Fibroblast of lung (primary cell): ENCODE data around the gene FIS1. TPM values are rescaled to one million over a fixed set of nuclear protein-coding genes. Genes with fewer than 3 reads are reported as not detected.
"Not testable (repeated sequence)": the region's sequence is repeated elsewhere in the genome, so short reads cannot be mapped to it uniquely, and the experiment has no call there.

Source experiments
- DNase-seq, 2 donors: peaks; one replicate each; pipeline versions ENCODE4 v3.0.0 to v3.0.0-alpha.2; 2010; ENCODE audit warnings: low read depth in 2 of 2
- H2AFZ ChIP-seq: 2 replicates; pipeline ENCODE4 v1.5.1; 2012; ENCODE audit warnings: low read length, control low read depth, inconsistent platforms
- H3K27ac ChIP-seq: 2 replicates; pipeline ENCODE4 v1.5.1; 2011; ENCODE audit warnings: low read length, control low read depth; ENCODE audit not compliant: insufficient read depth
- H3K27me3 ChIP-seq: 2 replicates; pipeline ENCODE4 v1.5.1; 2011; ENCODE audit warnings: mild to moderate bottlenecking, low read length; ENCODE audit not compliant: control insufficient read depth, insufficient read depth
- H3K36me3 ChIP-seq: 2 replicates; pipeline ENCODE4 v1.5.1; 2011; ENCODE audit warnings: low read length; ENCODE audit not compliant: control insufficient read depth, insufficient read depth
- H3K4me1 ChIP-seq: 2 replicates; pipeline ENCODE4 v1.5.1; 2011; ENCODE audit warnings: low read length; ENCODE audit not compliant: control insufficient read depth, insufficient read depth; ENCODE audit errors: extremely low read depth
- H3K4me2 ChIP-seq: 2 replicates; pipeline ENCODE4 v1.5.1; 2011; ENCODE audit warnings: low read length, control low read depth; ENCODE audit not compliant: insufficient read depth; ENCODE audit errors: extremely low read depth
- H3K4me3 ChIP-seq, 4 experiments: fragments of 200-600 bp in 1 of 4; sonication (generic) in 1 of 4; replicated peaks in 1 of 4; 2 replicates each; pipeline ENCODE4 v1.5.1; 2011 to 2016; ENCODE audit warnings: low read length in 4 of 4, low read depth in 3 of 4, mild to moderate bottlenecking in 3 of 4, control low read depth in 2 of 4, inconsistent platforms in 1 of 4, mixed read lengths in 1 of 4; ENCODE audit not compliant: insufficient read depth in 1 of 4; ENCODE audit errors: control extremely low read depth in 1 of 4
- H3K79me2 ChIP-seq: 2 replicates; pipeline ENCODE4 v1.5.1; 2012; ENCODE audit warnings: mild to moderate bottlenecking, low read length, inconsistent platforms; ENCODE audit not compliant: control insufficient read depth, insufficient read depth
- H3K9ac ChIP-seq: 2 replicates; pipeline ENCODE4 v1.5.1; 2011; ENCODE audit warnings: mild to moderate bottlenecking, low read length, control low read depth; ENCODE audit not compliant: insufficient read depth
- H3K9me3 ChIP-seq: 2 replicates; pipeline ENCODE4 v1.5.1; 2012; ENCODE audit warnings: low read depth, low read length; ENCODE audit not compliant: control insufficient read depth, insufficient read depth
- H4K20me1 ChIP-seq: 2 replicates; pipeline ENCODE4 v1.5.1; 2011; ENCODE audit warnings: low read length; ENCODE audit not compliant: control insufficient read depth, insufficient read depth; ENCODE audit errors: extremely low read depth
- EZH2 ChIP-seq: IDR thresholded peaks from 2 replicates; pipeline ENCODE4 v1.5.1; 2012; ENCODE audit warnings: low read length, control low read depth, mild to moderate bottlenecking; ENCODE audit errors: missing control alignments
- polyA plus RNA-seq, 2 donors: library from polyadenylated mRNA; depleted of rRNA in 1 of 2; stranded (reverse) in 1 of 2; unstranded in 1 of 2; fragments of >200 nt; gene quantifications; 2 replicates each; pipeline ENCODE4 v1.2.1, GENCODE V29; 2011 to 2012; ENCODE audit warnings: missing spikeins in 1 of 2
- total RNA-seq: library from RNA; depleted of rRNA; stranded (reverse); fragments of >200 nt; gene quantifications from 2 replicates; pipeline ENCODE4 v1.2.1, GENCODE V29; 2014
- TF ChIP-seq, protein P1 (sequence below), 2 donors: IDR thresholded peaks in 1 of 2; conservative IDR thresholded peaks in 1 of 2; 1 replicate in 1 of 2; 2 replicates in 1 of 2; pipeline ENCODE4 v1.5.1; 2011 to 2012; ENCODE audit warnings: low read length in 2 of 2, control low read depth in 1 of 2, inconsistent platforms in 1 of 2, low read depth in 1 of 2, mild to moderate bottlenecking in 1 of 2

The FIS1 gene
- total and polyA plus RNA-seq, 2 donors (not counting 1 experiment from before 2014, with no cell fraction given): 169 to 297 TPM

DNA sequence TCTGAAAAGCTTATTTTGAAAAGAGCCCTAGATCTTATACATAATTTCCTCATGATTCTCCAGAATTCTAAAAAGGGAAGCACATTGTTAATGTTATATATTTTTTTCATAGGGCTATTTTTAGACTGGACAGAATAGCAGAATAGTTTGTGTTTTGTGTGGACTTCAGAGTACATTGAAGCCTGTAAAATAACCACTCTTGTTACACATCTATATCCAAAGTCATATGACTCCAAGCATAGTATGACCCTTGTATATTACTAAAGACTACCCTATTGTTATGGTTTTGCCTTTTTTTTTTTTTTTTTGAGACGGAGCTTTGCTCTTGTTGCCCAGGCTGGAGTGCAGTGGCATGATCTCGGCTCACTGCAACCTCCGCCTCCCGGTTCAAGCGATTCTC is 26.1 kb upstream of the FIS1 start:
- no peak for DNase-seq
- Histone ChIP-seq H3K9me3 (no peaks in the 10 kb centered on the region), H3K9ac (no peak overlapping the region), H3K36me3 (no peaks in the 10 kb centered on the region), H3K27ac (no peak overlapping the region), H3K27me3 (no peaks in the 10 kb centered on the region), H2AFZ (no peak overlapping the region), H4K20me1 (no peaks in the 10 kb centered on the region), H3K4me1 (no peaks in the 10 kb centered on the region), H3K79me2 (no peaks in the 10 kb centered on the region), H3K4me2 (no peak overlapping the region), H3K4me3 (no peak overlapping the region)
- TF ChIP-seq, protein P1, sequence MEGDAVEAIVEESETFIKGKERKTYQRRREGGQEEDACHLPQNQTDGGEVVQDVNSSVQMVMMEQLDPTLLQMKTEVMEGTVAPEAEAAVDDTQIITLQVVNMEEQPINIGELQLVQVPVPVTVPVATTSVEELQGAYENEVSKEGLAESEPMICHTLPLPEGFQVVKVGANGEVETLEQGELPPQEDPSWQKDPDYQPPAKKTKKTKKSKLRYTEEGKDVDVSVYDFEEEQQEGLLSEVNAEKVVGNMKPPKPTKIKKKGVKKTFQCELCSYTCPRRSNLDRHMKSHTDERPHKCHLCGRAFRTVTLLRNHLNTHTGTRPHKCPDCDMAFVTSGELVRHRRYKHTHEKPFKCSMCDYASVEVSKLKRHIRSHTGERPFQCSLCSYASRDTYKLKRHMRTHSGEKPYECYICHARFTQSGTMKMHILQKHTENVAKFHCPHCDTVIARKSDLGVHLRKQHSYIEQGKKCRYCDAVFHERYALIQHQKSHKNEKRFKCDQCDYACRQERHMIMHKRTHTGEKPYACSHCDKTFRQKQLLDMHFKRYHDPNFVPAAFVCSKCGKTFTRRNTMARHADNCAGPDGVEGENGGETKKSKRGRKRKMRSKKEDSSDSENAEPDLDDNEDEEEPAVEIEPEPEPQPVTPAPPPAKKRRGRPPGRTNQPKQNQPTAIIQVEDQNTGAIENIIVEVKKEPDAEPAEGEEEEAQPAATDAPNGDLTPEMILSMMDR (conservative IDR thresholded peaks at IDR 0.05 in 1 of 2, IDR thresholded peaks at IDR 0.05 in 1 of 2; ENCODE audit: low read depth in 1 of 2, low read length in 2 of 2): no peak
- TF ChIP-seq EZH2: no peak

DNA sequence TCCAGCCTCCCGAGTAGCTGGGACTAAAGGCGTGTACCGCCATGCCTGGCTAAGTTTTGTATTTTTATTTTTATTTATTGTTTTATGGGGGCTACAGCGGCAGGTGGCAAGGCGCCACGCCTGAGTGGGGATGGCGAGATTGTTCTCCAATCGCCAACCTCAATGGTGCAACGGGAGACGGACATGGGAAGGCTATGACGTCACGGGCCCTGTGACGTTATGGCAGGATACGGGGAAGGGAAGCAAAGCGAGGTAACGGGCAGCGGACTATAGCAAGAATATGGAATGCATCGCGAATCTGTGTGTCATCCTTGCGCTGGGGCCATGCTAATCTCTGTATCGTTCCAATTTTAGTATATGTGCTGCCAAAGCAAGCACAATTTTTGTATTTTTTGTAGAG is 24.8 kb upstream of the FIS1 start:
- no peak overlapping the region for H3K27ac ChIP-seq
- H3K9ac ChIP-seq: no peak overlapping the region
- no peak overlapping the region for H3K4me3 ChIP-seq
- H3K79me2 ChIP-seq: no peaks in the 10 kb centered on the region
- H3K27me3 ChIP-seq: no peaks in the 10 kb centered on the region
- no peak for TF ChIP-seq EZH2
- TF ChIP-seq, protein P1 (conservative IDR thresholded peaks at IDR 0.05 in 1 of 2, IDR thresholded peaks at IDR 0.05 in 1 of 2; ENCODE audit: low read depth in 1 of 2, low read length in 2 of 2): no peak
- H3K4me1 ChIP-seq: no peaks in the 10 kb centered on the region
- no peaks in the 10 kb centered on the region for H3K36me3 ChIP-seq
- no peak overlapping the region for H3K4me2 ChIP-seq
- H4K20me1 ChIP-seq: no peaks in the 10 kb centered on the region
- H2AFZ ChIP-seq: no peak overlapping the region
- no peaks in the 10 kb centered on the region for H3K9me3 ChIP-seq
- no peak for DNase-seq

DNA sequence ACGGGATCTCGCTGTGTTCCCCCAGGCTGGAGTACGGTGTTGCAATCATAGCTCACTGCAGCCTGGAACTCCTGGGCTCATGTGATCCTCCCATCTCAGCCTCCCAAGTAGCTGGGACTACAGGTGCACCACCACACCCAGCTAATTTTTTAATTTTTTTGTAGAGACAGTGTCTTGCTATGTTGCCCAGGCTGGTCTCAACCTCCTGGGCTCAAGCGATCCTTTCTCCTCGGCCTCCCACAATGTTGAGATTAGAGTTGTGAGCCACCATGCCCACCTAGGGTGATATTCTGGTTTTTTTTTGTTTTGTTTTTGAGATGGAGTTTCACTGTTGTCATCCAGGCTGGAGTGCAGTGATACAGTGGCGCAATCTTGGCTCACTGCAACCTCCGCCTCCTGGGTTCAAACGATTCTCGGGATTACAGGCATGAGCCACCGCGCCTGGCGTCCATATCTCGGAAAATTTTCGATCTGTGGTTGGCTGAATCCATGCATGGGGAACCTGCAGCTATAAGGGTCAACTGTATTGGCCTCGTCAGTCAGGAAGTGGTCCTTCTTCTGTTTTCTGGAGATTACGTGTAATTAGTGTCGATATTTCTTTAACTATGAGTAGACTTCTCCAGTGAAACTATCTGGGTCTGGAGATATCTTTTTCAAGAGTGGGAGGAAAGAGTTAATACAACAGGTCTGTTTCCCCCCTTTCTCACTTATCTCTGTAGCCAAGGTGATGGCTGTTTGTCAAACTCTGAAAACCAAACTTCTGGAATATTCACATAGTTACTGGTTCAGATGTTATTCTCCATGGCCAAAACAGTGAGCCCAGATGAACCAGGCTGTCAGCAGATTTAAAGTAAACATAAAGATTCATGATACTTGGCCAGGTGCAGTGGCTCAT is 21.0 kb upstream of the FIS1 start:
- Histone ChIP-seq H4K20me1 (no peaks in the 10 kb centered on the region), H3K4me2 (no peak overlapping the region), H3K79me2 (no peaks in the 10 kb centered on the region), H3K27ac (no peak overlapping the region), H3K36me3 (no peaks in the 10 kb centered on the region), H2AFZ (no peak overlapping the region), H3K4me1 (no peaks in the 10 kb centered on the region), H3K4me3 (no peak overlapping the region), H3K9ac (no peak overlapping the region), H3K9me3 (no peaks in the 10 kb centered on the region), H3K27me3 (no peaks in the 10 kb centered on the region)
- DNase-seq: no peak
- TF ChIP-seq, protein P1 (conservative IDR thresholded peaks at IDR 0.05 in 1 of 2, IDR thresholded peaks at IDR 0.05 in 1 of 2; ENCODE audit: low read depth in 1 of 2, low read length in 2 of 2): no peak
- TF ChIP-seq EZH2: no peak

DNA sequence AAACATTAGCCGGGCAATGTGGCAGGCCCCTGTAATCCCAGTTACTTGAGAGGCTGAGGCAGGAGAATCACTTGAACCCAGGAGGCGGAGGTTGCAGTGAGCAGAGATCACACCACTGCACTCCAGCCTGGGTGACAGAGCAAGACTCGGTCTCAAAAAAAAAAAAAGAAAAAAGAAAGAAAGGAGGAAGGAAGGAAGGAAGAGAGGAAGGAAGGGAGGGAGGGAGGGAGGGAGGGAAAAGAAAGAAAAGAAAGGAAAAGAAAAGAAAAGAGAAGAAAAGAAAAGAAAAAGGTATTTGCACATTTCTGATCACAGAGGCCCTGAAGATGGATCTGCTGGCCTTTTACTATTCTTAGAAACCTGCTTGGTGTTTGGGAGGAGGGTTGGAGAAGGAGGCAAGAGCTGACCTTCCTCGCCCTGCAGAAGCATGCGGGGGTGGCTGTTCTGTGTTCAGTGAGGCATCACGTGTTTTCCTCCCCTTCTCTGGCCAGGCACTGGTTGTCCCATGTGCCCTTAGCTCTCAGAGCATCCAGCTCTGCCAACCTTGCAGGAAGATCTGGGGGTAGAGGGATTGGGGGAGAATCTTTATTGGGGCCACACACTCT is 19.3 kb upstream of the FIS1 start:
- not testable (repeated sequence) for H3K4me2 ChIP-seq, H4K20me1 ChIP-seq, H3K27me3 ChIP-seq, H3K9ac ChIP-seq, H3K4me1 ChIP-seq, H2AFZ ChIP-seq, H3K4me3 ChIP-seq, H3K9me3 ChIP-seq, H3K36me3 ChIP-seq, DNase-seq, H3K79me2 ChIP-seq, H3K27ac ChIP-seq
